Measurements from ENCODE around the gene TARBP1.
A peak's percentile ranks its signal among the peaks of the same experiment; 100 is the strongest.
"Not testable (repeated sequence)": the region's sequence is repeated elsewhere in the genome, so short reads cannot be mapped to it uniquely, and the experiment has no call there.

The TARBP1 gene

DNA sequence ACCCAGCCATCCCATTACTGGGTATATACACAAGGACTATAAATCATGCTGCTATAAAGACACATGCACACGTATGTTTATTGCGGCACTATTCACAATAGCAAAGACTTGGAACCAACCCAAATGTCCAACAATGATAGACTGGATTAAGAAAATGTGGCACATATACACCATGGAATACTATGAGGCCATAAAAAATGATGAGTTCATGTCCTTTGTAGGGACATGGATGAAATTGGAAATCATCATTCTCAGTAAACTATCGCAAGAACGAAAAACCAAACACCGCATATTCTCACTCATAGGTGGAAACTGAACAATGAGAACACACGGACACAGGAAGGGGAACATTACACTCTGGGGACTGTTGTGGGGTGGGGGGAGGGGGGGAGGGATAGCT lies 79.5 kb downstream of the TARBP1 start:
- not testable (repeated sequence) for DNase-seq (ENCODE audit: extremely low read depth in 1 of 2, low read depth in 1 of 2)

DNA sequence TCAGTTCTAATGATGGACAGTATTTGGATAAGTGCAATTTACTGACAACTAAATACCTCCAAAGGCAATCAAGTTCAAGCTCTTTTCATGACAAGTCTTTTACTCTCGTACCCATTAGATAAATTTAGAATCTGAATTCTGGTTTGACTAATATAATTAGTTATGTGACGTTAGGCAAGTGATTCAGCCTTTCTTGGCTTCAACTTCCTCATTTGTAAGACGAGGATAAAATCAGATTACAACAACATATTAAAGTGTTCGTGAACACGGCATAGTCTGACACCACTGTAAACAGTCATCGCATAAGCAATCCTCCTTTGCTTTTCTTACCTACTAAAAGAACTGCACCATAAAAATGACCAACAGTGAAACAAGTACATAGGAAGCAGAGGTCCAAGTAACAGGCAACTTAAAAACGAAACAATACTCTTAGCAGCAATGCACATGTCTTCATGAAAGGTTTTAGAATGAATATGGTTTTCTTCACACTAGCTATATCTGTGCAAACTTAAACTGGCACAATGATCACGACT lies 80.1 kb downstream of the TARBP1 start:
- no peak for DNase-seq (ENCODE audit: extremely low read depth in 1 of 2, low read depth in 1 of 2)

DNA sequence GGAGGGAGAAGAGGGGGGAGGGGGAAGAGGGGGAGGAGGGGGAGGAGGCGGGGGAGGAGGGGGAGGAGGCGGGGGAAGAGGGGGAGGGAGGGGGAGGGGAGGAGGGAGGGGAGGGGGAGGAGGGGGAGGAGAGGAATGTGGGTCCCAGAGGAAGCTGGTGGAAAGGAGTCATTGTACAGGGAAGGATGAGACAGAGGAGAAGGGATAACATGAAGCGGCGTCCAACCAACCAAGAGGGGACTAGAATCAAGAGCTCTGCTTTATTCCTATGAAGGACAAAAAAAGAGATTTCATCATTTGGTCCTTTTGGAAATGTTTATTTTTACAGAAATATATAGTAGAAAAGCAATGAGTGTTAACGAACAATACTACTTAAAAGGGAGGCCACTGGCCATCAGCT lies 81.2 kb downstream of the TARBP1 start:
- DNase-seq (ENCODE audit: extremely low read depth in 1 of 2, low read depth in 1 of 2) = no peak

DNA sequence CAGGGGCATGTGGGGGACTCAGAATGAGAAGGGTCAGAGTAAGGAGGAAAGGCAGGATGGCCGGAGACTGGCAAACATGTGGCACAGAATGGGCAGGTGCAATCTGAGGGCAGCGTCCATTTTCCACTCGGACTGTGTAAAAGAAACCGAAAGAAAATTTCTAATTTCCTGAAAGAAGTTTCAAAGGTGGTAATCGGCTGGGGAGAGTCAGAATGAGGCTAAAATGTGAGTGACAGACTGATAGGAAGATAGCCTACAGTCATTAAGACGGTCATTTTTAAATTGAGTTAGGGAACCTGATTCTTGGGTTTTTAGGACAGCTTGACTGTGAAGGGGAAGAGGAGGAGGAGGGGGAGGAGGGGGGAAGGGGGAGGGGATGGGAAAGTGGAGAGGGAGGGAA lies 82.1 kb downstream of the TARBP1 start:
- no peak for DNase-seq (ENCODE audit: extremely low read depth in 1 of 2, low read depth in 1 of 2)

DNA sequence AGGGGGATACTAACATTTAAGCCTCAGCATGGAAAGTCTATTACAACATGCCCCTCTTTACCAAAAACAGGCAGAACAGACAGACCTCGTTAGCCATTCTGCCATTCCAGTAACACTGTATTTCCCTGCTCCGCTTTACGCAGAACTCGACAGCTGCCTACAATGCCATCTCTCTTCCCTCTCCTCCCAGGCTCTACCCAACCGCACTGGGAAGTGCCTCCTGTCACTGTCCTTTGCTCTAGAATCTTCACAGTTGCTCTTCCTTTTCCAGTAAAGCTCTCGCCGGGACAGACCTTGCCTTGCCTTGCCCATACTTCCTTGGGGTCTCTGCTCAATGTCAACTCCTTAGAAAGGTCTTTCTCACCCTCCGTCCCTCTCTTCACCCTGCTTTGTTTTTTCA lies 82.9 kb downstream of the TARBP1 start:
- no peak for DNase-seq (ENCODE audit: extremely low read depth in 1 of 2, low read depth in 1 of 2)

DNA sequence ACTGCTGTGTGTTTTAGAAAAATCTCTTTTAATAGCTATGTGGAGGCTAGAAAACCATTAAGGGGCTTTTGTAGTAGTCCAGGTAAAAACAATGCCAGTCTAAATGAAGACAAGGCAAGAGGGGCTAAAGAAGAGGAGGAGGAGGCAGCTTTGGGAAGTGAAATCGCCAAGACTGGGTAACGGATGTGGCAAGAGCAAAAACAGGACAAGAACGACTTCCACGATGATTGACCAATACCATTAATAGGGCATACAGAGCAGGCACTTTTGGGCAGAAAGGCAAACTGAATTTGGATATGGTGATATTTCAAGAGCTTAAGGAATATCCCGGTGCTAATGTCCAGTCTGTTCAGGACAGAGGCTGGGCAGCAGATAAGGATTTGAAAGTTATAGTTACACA lies 83.7 kb downstream of the TARBP1 start:
- no peak for DNase-seq (ENCODE audit: extremely low read depth in 1 of 2, low read depth in 1 of 2)

DNA sequence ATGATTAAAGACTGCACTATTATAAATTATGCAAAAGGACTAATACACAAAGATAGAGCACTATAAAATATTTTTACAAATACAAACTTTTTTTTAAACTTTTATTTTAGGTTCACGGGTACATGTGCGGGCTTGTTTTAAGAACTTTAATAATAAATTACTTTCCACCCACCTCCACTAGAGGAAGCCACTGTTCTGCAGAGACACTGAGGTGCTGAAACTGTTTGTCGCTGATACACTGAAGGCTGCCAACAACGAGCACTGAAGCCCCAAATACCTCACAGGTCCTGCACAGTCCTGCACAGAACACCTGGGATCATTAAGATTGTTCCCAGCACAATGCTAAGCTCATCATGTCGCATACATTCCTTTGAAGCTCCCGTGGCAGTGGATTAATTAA lies 85.8 kb downstream of the TARBP1 start:
- DNase-seq (ENCODE audit: extremely low read depth in 1 of 2, low read depth in 1 of 2) = no peak

DNA sequence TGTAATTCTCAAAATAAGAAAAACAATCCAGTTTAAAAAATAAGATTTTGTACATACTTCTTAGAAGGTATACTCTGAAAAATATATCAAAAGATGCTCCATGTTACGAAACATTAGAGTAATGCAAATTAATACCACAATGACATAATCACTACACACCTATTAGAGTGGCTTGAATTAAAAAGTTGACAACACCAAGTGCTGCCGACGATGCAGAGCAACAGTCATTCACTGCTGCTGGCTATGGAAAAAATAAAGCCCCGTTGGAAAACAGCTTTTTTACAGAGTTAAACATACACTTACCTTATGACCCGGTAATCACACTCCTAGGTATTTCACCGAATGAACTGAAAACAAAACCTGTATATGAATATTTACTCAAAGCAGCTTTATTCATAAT lies 90.9 kb downstream of the TARBP1 start:
- no peak for DNase-seq (ENCODE audit: extremely low read depth in 1 of 2, low read depth in 1 of 2)

DNA sequence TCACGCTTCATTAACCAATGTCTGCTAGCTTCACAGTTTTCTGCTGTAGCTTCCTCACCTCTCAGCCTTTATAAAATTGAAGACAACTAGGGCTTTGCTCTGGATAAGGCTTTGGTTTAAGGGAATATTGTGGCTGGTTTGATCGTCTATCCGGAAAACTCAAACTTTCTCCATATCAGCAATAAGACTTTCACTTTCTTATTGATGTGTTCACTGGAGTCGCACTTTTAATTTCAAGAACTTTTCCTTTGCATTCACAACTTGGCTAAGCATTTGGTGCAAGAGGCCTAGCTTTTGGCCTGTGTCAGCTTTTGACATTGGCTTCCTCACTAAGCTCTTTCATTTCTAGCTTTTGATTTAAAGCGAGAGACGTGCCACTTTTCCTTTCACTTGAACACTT lies 92.9 kb downstream of the TARBP1 start:
- DNase-seq (ENCODE audit: extremely low read depth in 1 of 2, low read depth in 1 of 2) = no peak

DNA sequence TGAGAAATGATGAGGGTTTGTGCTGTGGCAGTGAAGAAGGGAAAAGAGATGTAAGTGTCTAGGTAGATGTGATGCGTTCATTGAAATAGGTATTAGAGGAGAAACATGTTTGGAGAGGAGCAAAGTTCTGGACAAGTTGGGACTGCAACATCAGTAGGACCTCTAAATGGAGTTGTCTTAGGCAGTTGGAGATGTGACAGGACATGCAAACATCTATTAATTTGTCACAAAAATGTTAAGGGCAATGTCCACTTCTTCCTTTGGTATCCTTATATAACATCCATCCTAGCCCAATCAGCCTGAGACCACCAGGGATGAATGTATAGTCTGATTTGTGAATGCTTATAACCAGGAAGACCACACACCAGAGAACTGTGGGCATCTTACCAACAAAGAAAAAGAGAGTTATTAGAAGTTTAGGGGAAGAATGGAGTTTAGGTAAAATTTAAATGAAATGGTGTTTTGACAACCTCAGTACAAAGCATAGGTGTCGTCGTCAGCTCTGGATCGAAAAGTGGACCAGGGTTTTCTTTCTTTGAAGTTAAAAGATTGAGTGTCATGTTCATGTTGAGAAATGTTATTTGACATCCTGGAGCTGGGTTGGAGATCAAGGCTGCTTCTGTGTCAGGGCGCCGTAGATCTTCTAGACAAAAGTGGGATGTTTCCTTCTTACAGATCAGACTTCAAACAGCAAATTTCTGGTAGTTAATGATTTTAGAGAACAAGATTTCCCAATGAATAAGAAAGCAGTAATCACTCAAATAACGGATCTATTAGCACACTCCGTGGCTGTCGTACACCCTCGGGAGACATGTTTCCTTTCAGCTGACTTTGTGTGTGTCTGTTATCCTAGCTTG lies 97.1 kb downstream of the TARBP1 start:
- no peak for DNase-seq (ENCODE audit: extremely low read depth in 1 of 2, low read depth in 1 of 2)

DNA sequence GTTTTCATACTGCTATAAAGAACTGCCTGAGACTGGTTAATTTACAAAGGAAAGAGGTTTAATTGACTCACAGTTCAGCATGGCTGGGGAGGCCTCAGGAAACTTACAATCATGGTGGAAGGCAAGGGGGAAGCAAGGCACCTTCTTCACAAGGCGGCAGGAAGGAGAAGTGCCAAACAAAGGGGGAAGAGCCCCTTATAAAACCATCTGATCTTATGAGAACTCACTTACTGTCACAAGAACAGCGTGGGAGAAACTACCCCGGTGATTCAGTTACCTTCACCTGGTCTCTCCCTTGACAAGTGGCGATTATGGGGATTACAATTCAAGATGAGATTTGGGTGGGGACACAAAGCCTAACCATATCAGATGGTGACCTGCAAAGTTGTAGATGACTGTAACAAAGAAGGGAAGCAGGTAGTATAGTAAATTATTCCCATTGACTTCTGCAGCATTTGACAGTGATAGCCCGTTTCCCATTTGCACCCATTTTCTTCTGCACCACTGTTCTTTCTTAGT lies 99.3 kb downstream of the TARBP1 start:
- not testable (repeated sequence) for DNase-seq (ENCODE audit: extremely low read depth in 1 of 2, low read depth in 1 of 2)

DNA sequence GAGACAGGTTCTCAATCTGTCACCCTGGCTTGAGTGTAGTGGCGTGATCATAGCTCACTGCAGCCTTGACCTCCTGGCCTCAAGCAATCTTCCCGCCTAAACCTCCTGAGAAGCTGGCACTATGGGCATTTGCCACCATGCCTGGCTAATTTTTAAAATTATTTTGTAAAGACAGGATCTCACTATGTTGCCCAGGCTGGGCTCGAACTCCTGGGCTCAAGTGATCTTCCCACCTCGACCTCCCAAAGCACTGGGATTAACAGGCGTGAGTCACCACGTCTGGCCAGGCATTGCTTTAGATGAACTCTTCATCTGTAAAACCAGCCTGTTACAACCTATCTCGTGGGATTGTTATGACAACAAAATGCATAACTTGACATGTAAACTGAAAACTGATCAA lies 103.3 kb downstream of the TARBP1 start:
- DNase-seq (ENCODE audit: extremely low read depth in 1 of 2, low read depth in 1 of 2) = no peak

DNA sequence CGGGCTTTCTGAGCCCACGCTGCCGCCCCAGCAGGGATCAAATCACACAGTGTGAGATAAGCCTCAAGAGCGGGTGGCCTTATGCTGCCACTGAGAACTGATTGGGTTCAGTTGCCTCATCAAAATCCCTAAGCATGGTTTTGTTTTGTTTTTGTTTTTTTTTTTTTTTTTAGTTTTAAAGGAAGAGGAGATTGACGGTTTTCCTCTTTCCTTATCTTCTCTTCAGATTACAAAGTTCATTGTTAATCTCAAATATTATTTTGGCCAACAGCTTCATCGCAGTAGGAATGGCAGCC lies 105.1 kb downstream of the TARBP1 start:
- DNase-seq (ENCODE audit: extremely low read depth in 1 of 2, low read depth in 1 of 2) = no peak

DNA sequence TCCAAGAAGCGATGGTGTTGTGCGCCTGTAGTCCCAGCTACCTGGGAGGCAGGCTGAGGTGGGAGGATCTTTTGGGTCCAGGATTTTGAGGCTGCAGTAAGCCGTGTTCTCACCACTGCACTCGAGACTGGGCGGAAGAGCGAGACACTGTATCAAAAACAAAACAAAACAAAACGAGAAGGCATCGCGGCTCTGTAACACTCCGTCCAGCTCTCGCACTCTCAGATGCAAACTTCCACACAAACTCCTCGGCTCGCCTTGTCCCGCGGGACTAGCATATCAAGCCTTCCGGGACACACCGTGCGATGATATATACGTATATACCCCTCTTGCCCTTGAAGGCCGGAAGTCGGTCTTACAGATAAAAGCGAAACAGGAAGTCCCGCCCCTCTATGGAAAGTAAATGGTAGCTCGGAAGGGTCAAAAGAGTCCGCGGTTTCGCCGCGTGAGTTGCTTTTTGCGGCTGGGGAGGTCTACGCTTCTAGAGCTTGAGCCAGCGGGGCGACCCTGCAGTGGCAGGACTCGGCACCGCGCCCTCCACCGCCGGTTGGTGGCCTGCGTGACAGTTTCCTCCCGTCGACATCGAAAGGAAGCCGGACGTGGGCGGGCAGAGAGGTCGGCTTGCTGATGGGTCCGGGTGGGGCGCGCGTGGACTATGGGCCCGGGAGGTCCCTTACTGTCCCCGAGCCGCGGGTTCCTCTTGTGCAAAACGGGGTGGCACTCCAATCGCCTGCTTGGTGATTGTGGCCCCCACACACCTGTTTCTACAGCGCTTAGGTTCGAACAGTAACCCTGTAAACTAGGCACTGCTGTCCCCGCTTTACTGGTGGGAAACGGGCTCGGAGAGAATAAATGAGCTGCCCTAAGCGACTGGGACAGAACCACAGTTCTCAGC lies 105.7 kb downstream of the TARBP1 start, which contains the start of gene COA6:
Gene COA6, plus strand, starts transcription at position 393 of the 895 bp plus-strand sequence. Its CDS starts 11 bp downstream, at position 404.
- DNase-seq (ENCODE audit: extremely low read depth in 1 of 2, low read depth in 1 of 2) = peak; percentile 76 to 86

DNA sequence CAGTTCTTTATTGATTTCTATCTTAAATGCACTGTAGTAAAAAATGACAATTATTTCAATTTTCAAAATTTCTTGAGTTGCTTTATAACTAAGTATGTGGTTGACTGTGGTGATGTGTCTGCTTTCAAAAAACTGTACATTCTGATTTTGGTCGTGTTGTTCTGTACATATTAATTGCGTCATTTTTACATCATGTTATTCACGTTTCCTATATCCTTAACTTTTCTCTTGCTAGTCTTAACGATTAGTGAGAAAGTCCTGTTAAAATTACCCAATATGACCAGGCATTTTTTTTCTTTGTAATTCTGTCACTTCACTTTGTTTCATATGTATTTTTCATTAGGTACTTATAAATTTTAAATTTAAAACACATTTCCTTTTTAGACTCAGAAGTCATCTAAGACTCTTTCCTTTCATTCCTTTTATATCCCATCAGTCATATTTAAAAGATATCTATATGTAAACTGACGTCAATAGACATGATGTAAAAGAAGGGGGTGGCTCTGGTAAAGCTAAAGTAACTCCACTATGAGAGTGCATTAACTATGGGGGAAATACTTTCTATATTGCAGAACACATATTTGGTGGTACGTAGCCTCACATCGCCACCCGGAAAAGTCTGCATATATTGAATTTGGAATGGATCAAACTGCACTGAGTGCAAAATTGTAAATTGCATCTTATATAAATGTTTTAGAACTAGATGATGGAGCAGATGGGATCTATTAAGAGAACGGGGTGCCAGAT lies 106.8 kb downstream of the TARBP1 start:
- DNase-seq (ENCODE audit: extremely low read depth in 1 of 2, low read depth in 1 of 2) = no peak

DNA sequence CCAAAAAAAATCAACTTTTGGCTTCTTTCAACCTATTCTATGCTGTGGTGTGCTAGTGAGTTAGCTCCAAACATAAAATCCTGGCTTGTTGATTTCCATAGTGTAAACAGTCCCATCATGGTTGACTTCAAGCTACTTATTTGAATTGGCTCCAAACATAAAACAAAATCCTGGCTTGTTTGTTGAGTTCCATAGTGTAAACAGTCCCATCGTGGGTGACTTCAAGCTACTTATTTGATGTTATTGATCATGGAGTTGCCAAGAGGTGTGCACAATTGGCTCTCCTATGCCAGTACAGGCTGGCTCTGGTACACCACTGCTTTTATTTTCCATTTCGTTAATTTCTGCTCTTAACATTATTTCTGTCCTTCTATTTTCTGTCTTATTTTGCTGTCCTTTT lies 107.6 kb downstream of the TARBP1 start:
- DNase-seq (ENCODE audit: extremely low read depth in 1 of 2, low read depth in 1 of 2) = no peak

DNA sequence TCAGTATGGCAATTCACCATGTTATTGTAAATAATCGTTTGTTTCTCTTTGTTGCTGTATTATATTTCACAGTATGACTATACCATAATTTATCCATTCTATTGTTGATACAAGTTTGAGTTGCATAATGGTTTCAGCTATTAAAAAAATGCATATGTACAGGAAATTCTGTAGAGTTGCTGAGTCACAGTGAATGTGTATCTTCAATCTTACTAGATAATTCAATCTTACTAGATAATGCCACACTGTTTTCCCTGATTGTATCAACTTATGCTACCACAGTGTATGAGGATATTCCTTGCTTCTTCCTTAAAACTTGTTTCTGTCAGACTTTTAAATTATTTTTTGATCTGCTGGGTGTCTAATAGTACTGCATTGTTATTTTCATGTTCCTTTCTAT lies 109.2 kb downstream of the TARBP1 start:
- no peak for DNase-seq (ENCODE audit: extremely low read depth in 1 of 2, low read depth in 1 of 2)

DNA sequence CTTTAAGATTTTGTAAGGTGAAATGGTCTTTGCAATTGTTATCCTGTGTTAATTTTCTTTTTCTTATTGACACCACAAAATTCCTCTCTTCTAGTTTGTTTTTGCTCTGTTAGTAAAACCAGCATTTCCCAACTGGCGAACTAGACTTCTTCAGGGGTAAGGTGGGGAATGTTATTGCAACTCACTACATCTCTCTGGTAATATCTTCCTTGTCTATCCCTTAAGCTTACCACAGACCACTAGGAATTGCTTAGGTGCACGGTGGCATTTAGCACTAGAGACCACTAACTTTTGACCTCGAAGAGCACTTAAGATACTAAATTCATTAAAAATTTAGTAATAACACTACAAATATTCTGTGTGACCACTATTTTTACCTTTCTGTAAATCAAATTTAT lies 109.9 kb downstream of the TARBP1 start:
- no peak for DNase-seq (ENCODE audit: extremely low read depth in 1 of 2, low read depth in 1 of 2)

DNA sequence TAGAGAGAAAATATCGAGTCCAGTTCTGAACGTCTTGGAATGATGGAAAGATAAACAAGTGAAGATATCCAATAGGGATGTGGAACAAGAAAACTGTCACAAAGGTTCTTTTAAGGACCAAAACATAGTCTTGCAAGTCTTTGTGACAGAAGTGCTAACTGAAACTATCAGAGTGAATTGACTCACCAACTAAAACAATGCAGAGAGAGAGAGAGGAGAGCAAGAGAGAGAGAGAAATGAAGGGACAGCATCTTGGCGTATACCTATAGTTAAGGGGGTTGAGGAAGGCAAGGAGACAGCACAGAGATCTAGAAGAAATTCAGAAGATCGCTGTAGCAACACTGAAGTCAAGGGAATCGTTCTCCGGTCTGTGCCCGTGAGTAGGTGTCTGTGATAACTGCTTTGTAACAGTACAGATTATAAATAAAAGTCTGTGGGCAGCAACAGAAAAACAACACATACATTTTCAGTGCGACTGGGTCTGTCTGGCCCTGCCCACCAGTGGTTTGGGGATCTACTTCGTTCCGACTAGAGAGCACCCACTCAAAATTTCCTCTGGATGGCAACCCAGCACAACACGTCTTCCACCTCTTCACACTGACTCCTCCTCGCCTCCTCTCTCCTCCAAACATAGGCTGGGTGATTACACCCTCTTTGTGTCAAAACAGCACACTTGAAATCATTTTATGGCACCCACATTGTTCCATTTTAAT lies 110.5 kb downstream of the TARBP1 start:
- DNase-seq (ENCODE audit: extremely low read depth in 1 of 2, low read depth in 1 of 2) = no peak

DNA sequence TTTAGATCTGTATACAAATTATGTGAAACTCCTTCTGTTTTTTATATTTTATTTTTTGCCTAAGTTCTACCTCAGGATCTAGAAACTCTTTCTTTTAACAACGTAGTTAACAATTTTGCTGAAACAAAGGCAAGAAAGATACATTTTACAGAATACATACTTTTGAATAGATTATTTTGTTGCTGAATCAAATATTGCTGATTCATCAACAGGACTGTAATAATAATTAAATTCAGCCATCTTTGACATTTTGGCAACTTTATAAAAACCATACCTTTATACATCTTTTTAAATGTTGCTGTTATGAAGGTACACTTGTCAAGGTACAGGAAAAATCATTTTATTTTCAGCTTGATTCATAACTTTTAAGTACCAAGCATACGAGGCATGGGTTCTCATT lies 116.4 kb downstream of the TARBP1 start:
- no peak for DNase-seq (ENCODE audit: extremely low read depth in 1 of 2, low read depth in 1 of 2)

All from stimulated activated CD8-positive, alpha-beta memory T cell treated with anti-CD3 and anti-CD28 coated beads, Interleukin-7, amount 100 ng/mL, for 48 hours (primary cell).